ENCODE measurements around the gene CRYGN.
A peak's percentile ranks its signal among the peaks of the same experiment; 100 is the strongest.

CRYGN gene, protein sequence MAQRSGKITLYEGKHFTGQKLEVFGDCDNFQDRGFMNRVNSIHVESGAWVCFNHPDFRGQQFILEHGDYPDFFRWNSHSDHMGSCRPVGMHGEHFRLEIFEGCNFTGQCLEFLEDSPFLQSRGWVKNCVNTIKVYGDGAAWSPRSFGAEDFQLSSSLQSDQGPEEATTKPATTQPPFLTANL

GRCh38 chr7:151439855-151440798 is at the start of gene CRYGN:
Gene CRYGN, minus strand, starts transcription at chr7:151440141. Its CDS starts 224 bp downstream, at chr7:151439917.
- H3K27me3 ChIP-seq (ENCODE audit: control insufficient read depth, insufficient read depth, low read length) = no peaks in the 10 kb centered on the region
- no peak for DNase-seq (ENCODE audit: low read depth, low spot score)
- H3K4me1 ChIP-seq (ENCODE audit: control insufficient read depth, insufficient read depth, low read length) = peaks cover 3% of the 10 kb centered on the region; the same call in 1 of the 2 replicates
- no CpG with 5 or more reads among the region's 51 CpGs for WGBS (ENCODE audit: insufficient coverage, insufficient read length)
- H3K9me3 ChIP-seq (ENCODE audit: control insufficient read depth, insufficient read depth, low read length) = no peaks in the 10 kb centered on the region
- H3K27ac ChIP-seq (ENCODE audit: low read length) = no peak within 1 kb of the TSS
- no peaks in the 10 kb centered on the region for H3K36me3 ChIP-seq (ENCODE audit: control insufficient read depth, insufficient read depth, low read length)
- H3K4me3 ChIP-seq (ENCODE audit: low read length) = peak within 1 kb of the TSS; percentile 46; the same call in 1 of the 2 replicates

DNA sequence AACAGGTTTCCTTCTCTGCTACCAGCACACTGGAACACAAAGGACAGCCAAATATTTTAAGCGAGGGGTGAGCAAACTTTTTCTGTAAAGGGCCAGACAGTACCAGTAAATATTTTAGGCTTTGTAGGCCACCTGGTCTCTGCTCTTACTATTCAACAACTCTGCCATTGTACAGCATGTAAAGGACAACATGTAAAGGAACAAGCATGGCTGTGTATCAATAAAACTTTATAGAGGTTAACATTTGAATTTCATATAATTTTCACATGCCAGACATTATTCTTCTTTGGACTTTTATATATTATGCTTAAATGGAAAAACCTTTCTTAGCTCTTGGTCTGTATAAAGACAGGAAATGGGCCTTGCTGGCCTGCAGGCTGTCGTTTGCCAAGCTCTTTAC is 49.6 kb upstream of the CRYGN start:
- H3K27ac ChIP-seq (ENCODE audit: low read length) = no peak overlapping the region
- H3K36me3 ChIP-seq (ENCODE audit: control insufficient read depth, insufficient read depth, low read length) = no peaks in the 10 kb centered on the region; the same call in 1 of the 2 replicates
- no peaks in the 10 kb centered on the region for H3K27me3 ChIP-seq (ENCODE audit: control insufficient read depth, insufficient read depth, low read length)
- no peak overlapping the region for H3K4me3 ChIP-seq (ENCODE audit: low read length)
- WGBS (ENCODE audit: insufficient coverage, insufficient read length) = no CpG with 5 or more reads among the region's 2 CpGs
- no peaks in the 10 kb centered on the region for H3K9me3 ChIP-seq (ENCODE audit: control insufficient read depth, insufficient read depth, low read length)
- DNase-seq (ENCODE audit: low read depth, low spot score) = no peak
- H3K4me1 ChIP-seq (ENCODE audit: control insufficient read depth, insufficient read depth, low read length) = 0 out of 2 replicates have a peak, but pooled peaks cover 1% of the 10 kb centered on the region

DNA sequence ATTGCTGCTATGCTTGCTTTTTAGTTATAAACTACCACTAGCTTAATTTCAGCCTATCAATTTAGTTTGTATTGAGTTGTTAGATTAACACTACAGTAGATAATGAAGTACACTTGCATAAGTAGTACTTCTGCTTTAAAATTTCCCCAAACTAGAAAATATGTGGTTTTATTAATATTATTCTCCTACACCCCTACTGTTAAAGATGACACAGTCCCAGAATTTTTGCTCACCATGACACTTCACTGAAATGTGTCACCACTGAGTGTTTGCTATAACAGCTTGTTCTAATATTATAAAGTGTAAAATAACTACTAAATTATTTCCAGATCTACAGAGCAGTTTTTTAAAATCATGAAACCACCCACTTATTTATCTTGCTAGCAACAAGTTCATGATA is 48.2 kb upstream of the CRYGN start:
- H3K27ac ChIP-seq (ENCODE audit: low read length) = no peak overlapping the region
- no peaks in the 10 kb centered on the region for H3K9me3 ChIP-seq (ENCODE audit: control insufficient read depth, insufficient read depth, low read length)
- 0 out of 2 replicates have a peak, but pooled peaks cover 1% of the 10 kb centered on the region for H3K4me1 ChIP-seq (ENCODE audit: control insufficient read depth, insufficient read depth, low read length)
- H3K27me3 ChIP-seq (ENCODE audit: control insufficient read depth, insufficient read depth, low read length) = no peaks in the 10 kb centered on the region
- H3K4me3 ChIP-seq (ENCODE audit: low read length) = no peak overlapping the region
- no peaks in the 10 kb centered on the region; the same call in 1 of the 2 replicates for H3K36me3 ChIP-seq (ENCODE audit: control insufficient read depth, insufficient read depth, low read length)
- DNase-seq (ENCODE audit: low read depth, low spot score) = no peak

GRCh38 chr7:151487228-151487627 is 47.3 kb upstream of the CRYGN start:
- Histone ChIP-seq H3K27ac (ENCODE audit: low read length) (no peak overlapping the region), H3K27me3 (ENCODE audit: control insufficient read depth, insufficient read depth, low read length) (no peaks in the 10 kb centered on the region), H3K9me3 (ENCODE audit: control insufficient read depth, insufficient read depth, low read length) (no peaks in the 10 kb centered on the region), H3K4me1 (ENCODE audit: control insufficient read depth, insufficient read depth, low read length) (no peaks in the 10 kb centered on the region), H3K36me3 (ENCODE audit: control insufficient read depth, insufficient read depth, low read length) (peaks cover 2% of the 10 kb centered on the region; the same call in 1 of the 2 replicates), H3K4me3 (ENCODE audit: low read length) (no peak overlapping the region)
- WGBS (ENCODE audit: insufficient coverage, insufficient read length) = no CpG with 5 or more reads among the region's 2 CpGs
- DNase-seq (ENCODE audit: low read depth, low spot score) = no peak

GRCh38 chr7:151486074-151486473 is 46.1 kb upstream of the CRYGN start:
- no peak for DNase-seq (ENCODE audit: low read depth, low spot score)
- no CpG with 5 or more reads among the region's 3 CpGs for WGBS (ENCODE audit: insufficient coverage, insufficient read length)
- H3K4me1 ChIP-seq (ENCODE audit: control insufficient read depth, insufficient read depth, low read length) = no peaks in the 10 kb centered on the region
- H3K9me3 ChIP-seq (ENCODE audit: control insufficient read depth, insufficient read depth, low read length) = no peaks in the 10 kb centered on the region
- peaks cover 2% of the 10 kb centered on the region; the same call in 1 of the 2 replicates for H3K36me3 ChIP-seq (ENCODE audit: control insufficient read depth, insufficient read depth, low read length)
- no peaks in the 10 kb centered on the region for H3K27me3 ChIP-seq (ENCODE audit: control insufficient read depth, insufficient read depth, low read length)
- H3K4me3 ChIP-seq (ENCODE audit: low read length) = no peak overlapping the region
- no peak overlapping the region for H3K27ac ChIP-seq (ENCODE audit: low read length)

GRCh38 chr7:151484971-151485707 is 45.2 kb upstream of the CRYGN start:
- DNase-seq (ENCODE audit: low read depth, low spot score) = no peak
- H3K36me3 ChIP-seq (ENCODE audit: control insufficient read depth, insufficient read depth, low read length) = peaks cover 2% of the 10 kb centered on the region; the same call in 1 of the 2 replicates
- H3K4me1 ChIP-seq (ENCODE audit: control insufficient read depth, insufficient read depth, low read length) = no peaks in the 10 kb centered on the region
- H3K4me3 ChIP-seq (ENCODE audit: low read length) = no peak overlapping the region
- no peaks in the 10 kb centered on the region for H3K27me3 ChIP-seq (ENCODE audit: control insufficient read depth, insufficient read depth, low read length)
- no CpG with 5 or more reads among the region's 7 CpGs for WGBS (ENCODE audit: insufficient coverage, insufficient read length)
- no peaks in the 10 kb centered on the region for H3K9me3 ChIP-seq (ENCODE audit: control insufficient read depth, insufficient read depth, low read length)
- H3K27ac ChIP-seq (ENCODE audit: low read length) = no peak overlapping the region

GRCh38 chr7:151483711-151483983 is 43.7 kb upstream of the CRYGN start:
- Histone ChIP-seq H3K4me1 (ENCODE audit: control insufficient read depth, insufficient read depth, low read length) (no peaks in the 10 kb centered on the region), H3K36me3 (ENCODE audit: control insufficient read depth, insufficient read depth, low read length) (peaks cover 2% of the 10 kb centered on the region; the same call in 1 of the 2 replicates), H3K27ac (ENCODE audit: low read length) (no peak overlapping the region), H3K4me3 (ENCODE audit: low read length) (no peak overlapping the region), H3K9me3 (ENCODE audit: control insufficient read depth, insufficient read depth, low read length) (no peaks in the 10 kb centered on the region), H3K27me3 (ENCODE audit: control insufficient read depth, insufficient read depth, low read length) (no peaks in the 10 kb centered on the region)
- WGBS (ENCODE audit: insufficient coverage, insufficient read length) = no CpG with 5 or more reads among the region's 1 CpG
- DNase-seq (ENCODE audit: low read depth, low spot score) = no peak

GRCh38 chr7:151482883-151483710 is 43.2 kb upstream of the CRYGN start:
- no peak for DNase-seq (ENCODE audit: low read depth, low spot score)
- Histone ChIP-seq H3K27ac (ENCODE audit: low read length) (no peak overlapping the region), H3K27me3 (ENCODE audit: control insufficient read depth, insufficient read depth, low read length) (no peaks in the 10 kb centered on the region), H3K9me3 (ENCODE audit: control insufficient read depth, insufficient read depth, low read length) (no peaks in the 10 kb centered on the region), H3K4me3 (ENCODE audit: low read length) (no peak overlapping the region), H3K36me3 (ENCODE audit: control insufficient read depth, insufficient read depth, low read length) (peaks cover 2% of the 10 kb centered on the region; the same call in 1 of the 2 replicates), H3K4me1 (ENCODE audit: control insufficient read depth, insufficient read depth, low read length) (no peaks in the 10 kb centered on the region)
- no CpG with 5 or more reads among the region's 8 CpGs for WGBS (ENCODE audit: insufficient coverage, insufficient read length)

GRCh38 chr7:151481650-151482505 is 41.9 kb upstream of the CRYGN start:
- Histone ChIP-seq H3K4me1 (ENCODE audit: control insufficient read depth, insufficient read depth, low read length) (no peaks in the 10 kb centered on the region), H3K9me3 (ENCODE audit: control insufficient read depth, insufficient read depth, low read length) (no peaks in the 10 kb centered on the region), H3K27ac (ENCODE audit: low read length) (no peak overlapping the region), H3K4me3 (ENCODE audit: low read length) (no peak overlapping the region), H3K27me3 (ENCODE audit: control insufficient read depth, insufficient read depth, low read length) (no peaks in the 10 kb centered on the region), H3K36me3 (ENCODE audit: control insufficient read depth, insufficient read depth, low read length) (peaks cover 2% of the 10 kb centered on the region; the same call in 1 of the 2 replicates)
- no peak for DNase-seq (ENCODE audit: low read depth, low spot score)
- WGBS (ENCODE audit: insufficient coverage, insufficient read length) = no CpG with 5 or more reads among the region's 4 CpGs
